Medulla oblongata (tissue), 1 donor: Measurements from ENCODE around the gene TRIM25.
"Not testable (repeated sequence)": the region's sequence is repeated elsewhere in the genome, so short reads cannot be mapped to it uniquely, and the experiment has no call there.

Source experiments
- DNase-seq: peaks from one replicate; pipeline ENCODE4 v3.0.0-alpha.2; 2015; ENCODE audit errors: extremely low spot score

TRIM25 gene

GRCh38 chr17:56913867-56914580, at the start of gene TRIM25:
Gene TRIM25 (minus strand): TSS chr17:56914049. CDS start chr17:56913988, 61 bp downstream.
- DNase-seq, result peak; percentile 84

DNA sequence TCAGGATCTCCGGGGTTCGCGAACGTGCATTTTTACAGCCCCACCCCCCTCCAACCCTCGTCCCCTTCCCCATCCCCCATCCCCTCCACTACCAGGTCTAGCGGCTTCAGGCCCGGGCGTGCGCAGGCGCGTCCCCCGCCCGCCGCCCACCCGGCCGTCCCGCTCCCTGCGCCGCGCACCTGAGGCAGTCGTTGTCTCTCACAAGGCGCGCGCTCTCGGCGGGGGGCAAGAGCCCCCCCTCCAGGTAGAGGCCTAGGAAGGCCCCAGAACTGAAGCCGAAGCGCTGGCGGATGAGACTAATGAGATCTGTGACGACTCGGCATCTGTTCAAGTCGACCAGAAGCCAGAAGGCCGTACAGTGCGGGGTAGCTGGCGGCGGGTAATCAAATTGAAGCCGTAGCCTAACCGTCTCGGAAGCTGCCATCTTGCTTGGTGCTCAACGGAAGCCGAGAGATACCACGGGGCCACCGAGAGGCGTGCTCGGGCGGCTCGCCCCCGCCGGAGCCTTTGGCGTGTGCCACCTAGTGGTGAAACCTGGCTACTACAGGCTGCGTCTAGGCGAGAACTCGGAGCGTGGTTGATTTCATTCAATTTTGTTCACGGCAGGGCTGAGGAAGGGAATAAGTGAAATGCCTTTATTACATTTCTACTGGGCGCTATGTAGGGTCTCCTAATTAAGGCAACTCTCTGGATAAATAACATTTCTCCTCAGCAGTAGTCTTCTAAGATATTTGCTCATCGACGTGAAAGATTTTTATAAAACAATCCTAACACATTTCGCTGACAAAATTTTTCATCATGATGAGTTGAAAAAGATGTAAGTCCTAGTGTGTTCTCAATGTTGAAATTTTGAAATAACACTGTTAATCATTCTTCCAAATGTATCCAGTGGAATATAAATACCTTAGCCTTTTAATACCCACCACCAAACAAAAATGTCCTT, 47.0 kb upstream of the TRIM25 start, which contains the start of gene COIL:
Gene COIL (minus strand): TSS at position 455 of the 943 bp plus-strand sequence. CDS start 31 bp downstream, at position 424.
- DNase-seq, result peak; percentile 95

GRCh38 chr17:56956992-56957391, 43.1 kb upstream of the TRIM25 start:
- no peak for DNase-seq

GRCh38 chr17:56949595-56949994, 35.7 kb upstream of the TRIM25 start:
- no peak for DNase-seq

DNA sequence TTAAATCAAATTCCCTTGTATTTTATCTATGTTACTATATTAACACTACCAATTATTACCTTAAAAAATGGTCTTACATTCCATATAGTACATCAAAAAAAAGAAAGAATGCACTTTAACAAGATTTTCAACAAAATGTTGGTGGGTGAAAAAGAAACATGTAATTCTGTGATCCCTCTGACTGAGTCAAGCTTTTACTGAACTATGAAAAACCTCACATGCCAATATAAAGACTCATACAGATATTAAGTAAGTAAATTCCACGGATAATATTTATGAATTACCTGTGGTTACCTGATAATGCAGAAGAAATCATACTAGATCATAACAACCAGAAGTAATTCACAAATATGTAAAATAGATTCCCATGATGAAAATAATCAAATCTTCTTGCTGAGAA, 34.6 kb upstream of the TRIM25 start:
- DNase-seq, result no peak

DNA sequence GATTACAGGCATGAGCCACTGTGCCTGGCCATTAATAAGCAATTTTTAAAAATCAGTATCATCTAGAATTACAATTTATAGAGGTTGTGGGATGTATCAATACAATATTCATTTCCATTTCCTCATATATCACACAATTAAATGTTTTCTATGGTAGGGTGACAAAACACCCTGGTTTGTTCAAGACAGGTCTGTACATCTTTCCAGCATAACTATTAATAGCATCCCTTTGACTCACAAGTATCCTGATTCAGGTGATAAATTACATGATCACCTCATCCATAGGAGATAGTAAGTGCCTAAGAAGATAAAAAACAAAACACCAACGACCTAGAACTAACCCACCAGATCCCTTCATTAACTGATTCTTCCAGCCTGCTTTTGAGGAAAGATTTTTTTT, 33.9 kb upstream of the TRIM25 start:
- no peak for DNase-seq

GRCh38 chr17:56945938-56946505, 32.2 kb upstream of the TRIM25 start:
- DNase-seq, result no peak

DNA sequence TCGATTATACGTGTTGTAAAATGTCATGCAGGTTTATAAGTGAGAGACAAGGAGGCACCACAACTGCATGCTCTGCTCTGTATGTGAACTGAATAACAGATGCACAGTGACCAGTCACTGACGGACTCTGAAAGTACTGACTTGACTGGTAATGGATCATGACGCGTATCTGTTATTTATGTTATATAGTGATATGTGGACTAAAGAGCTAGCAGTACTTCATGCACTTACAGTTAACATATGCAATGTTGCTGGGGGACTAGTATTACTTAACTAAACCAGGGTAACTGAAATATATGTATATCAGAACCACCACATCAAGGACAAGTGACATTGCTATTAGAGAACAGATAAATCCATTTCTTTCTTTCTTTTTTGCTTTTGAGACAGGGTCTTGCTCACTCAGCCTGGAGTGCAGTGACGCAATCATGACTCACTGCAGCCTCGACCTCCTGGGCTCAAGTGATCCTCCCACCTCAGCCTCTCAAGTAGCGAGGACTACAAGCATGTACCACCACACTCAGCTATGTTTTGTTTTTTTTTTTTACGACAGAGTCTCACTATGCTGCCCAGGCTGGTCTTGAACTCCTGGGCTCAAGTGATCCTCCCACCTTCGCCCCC, 29.8 kb upstream of the TRIM25 start:
- no peak for DNase-seq

DNA sequence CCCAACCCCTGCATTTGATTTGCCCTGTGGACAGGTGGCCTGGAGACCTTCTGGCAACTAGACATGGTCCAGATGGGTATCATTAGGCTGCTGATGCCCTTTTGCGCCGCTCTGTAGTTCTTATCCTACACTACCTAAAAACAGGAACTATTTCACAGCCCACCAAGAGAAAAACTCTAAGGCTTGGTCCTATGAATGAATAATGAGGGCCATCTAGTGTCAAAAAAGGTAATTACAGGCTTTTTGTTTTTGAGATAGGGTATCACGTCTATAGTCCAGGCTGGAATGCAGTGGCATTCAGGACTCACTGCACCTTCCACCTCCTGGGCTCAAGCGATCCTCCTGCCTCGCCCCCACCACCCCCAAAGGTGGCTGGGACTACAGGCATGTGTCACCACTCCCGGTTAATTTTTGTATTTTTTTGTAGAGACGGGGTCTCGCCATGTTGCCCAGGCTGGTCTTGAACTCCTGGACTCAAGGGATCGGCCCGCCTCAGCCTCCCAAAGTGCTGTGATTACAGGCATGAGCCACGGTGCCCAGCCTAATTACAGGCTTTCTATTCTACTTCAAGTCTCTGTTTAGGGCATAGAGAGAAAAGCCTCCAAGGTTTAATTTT, 26.1 kb upstream of the TRIM25 start:
- DNase-seq, result peak; percentile 69

DNA sequence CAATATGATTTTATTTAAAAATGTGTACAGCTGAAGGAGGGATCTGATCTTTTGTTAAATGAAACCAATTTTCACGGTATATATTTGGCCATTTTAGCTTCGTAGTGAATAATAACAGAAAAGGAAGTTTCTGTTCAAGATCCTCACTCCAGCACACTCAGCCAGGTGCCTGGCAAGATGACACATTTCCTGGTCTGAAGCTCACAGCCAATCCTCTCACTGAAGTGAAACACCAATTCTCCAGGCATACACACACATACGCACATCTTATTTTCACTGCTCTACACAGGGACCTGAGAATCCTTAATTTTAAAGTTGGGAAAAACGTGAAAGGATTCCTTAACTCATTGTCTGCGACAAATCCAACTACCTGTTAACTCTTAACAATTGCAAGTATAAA, 24.4 kb upstream of the TRIM25 start:
- not testable (repeated sequence) for DNase-seq

GRCh38 chr17:56937687-56938086, 23.8 kb upstream of the TRIM25 start:
- no peak for DNase-seq

- DNase-seq, result no peak
These were observed 23.0 kb upstream of the TRIM25 start for GRCh38 chr17:56936697-56937322.

DNA sequence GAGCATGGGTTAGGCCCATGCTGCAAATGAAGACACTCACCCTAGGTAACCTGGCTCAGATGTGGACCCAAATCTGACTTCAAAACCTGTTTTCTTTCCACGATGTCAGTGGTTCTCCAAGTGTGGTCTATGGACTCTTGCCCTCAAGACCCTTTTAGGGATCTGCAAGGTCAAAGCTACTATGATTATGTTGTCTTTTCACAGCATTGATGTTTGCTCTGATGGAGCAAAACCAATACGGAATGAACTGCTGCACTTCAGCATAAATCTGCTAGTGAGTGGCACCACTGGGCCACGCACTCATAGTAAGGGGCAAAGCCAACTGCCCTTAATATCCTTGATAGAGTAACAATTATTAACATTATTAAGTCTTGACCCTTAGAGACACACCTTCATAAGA, 21.6 kb upstream of the TRIM25 start:
- DNase-seq, result no peak

GRCh38 chr17:56934280-56934679, 20.4 kb upstream of the TRIM25 start:
- DNase-seq, result no peak

GRCh38 chr17:56933868-56934267, 20.0 kb upstream of the TRIM25 start:
- no peak for DNase-seq

DNA sequence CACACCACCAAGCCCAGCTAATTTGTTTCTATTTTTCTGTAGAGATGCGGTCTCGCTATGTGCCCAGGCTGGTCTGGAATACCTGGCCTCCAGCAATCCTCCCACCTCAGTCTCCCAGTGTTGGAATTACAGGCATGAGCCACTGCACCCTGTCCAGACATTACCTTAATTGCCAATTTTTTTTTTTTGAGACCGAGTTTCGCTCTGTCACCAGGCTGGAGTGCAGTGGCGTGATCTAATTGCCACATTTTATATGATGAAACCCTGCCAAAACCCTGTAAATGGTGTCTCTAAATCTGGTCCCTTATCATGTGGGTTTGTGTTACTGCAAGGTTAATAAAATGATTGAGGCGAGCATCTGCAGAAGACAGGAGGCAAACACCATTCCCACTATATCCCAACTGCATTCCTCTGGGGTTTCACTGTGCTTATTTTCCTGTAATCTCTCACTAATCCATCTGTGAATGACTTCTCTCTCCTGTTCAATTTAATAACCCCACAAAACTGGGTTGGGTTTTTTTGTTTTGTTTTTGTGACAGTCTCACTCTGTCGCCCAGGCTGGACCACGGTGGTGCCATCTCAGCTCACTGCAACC, 19.4 kb upstream of the TRIM25 start:
- no peak for DNase-seq

DNA sequence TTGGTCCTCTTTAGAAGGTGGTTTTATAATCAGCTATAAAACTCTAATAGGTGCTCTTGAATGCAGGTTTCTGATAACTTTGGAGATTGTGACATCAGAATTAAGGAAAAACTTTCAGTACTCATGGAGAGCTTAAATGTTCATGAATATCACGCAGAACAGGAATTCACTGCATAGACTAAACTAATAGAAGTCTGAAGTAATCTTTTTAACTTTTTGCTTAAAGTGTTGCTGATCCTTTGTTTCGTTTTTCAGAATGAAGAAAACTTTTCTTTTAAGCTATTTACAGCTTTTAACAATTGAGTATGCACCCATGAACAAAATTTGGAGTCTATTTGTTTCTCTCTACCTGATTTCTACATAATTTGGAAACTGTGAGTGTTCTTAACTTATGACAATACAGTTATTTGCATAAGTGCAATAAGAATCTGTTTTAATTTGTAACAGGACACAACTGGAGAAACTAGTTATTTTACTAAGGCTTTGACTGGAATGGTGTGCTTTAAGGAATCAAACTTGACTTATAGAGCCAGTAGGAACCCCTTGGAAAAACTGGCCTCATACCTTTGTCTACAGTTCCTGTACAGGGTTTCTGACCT, 17.0 kb upstream of the TRIM25 start:
- DNase-seq, result no peak

- DNase-seq, result no peak
These were observed 15.6 kb upstream of the TRIM25 start for GRCh38 chr17:56929362-56929969.

- DNase-seq, result no peak
These were observed 14.7 kb upstream of the TRIM25 start for GRCh38 chr17:56928586-56928985.

- DNase-seq, result no peak
These were observed 12.9 kb upstream of the TRIM25 start for GRCh38 chr17:56926704-56927103.
